C4-2B (cell line): ENCODE results near the gene KCNK7.

Experiments used
- H3K27ac ChIP-seq: fragments of 450-650 bp; 2 replicates; pipeline ENCODE4 v1.5.1; 2017
- ZFX ChIP-seq: fragments of 450-650 bp; IDR thresholded peaks from 2 replicates; pipeline ENCODE4 v1.6.1; 2017
- TF ChIP-seq, protein P1 (sequence below): fragments of 450-650 bp; conservative IDR thresholded peaks from 2 replicates; pipeline ENCODE4 v1.5.1; 2017; ENCODE audit warnings: mild to moderate bottlenecking

The KCNK7 gene

DNA sequence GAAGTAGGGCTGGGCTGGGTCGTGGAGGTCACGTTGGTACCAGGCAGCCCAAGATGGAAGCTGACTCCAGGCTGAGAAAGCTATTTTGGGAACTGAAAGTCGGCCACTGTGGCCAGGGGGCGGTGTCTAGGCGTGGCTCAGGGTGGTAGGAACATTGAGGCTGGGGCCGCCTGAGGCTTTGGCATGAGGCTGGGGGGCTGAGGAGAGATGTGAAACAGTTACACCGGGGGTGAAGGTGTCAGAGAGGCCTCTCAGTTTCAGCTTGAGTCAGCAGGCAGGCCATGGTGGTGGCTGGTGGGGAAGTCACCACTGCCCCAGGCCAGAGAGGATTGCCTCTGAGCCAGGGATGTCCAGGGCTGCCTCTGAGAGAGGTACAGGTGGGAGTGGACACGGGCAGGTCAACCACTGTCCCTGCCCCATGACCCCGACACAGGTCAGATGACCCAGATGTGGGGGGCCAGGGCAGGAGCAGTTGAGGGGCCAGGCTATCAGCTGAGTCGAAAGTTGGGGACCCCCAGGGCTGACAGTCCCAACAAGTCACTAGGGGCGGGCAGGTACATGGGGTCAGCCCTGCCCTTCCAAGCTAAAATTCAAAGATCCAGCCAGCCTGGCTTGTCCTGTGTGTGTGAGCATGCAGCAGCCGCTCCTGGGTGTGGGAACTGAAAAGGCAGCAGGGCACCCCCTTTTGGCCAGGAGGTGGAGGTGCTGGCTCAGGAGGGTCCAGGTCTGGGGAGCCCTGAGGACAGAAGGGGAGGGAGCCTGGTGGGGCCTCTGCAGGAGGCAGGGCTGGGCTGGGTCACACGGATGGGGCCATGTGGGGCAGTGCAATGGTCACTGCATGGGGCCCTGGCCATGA lies 7.2 kb downstream of the KCNK7 start:
- H3K27ac ChIP-seq = no peak overlapping the region
- no peak for TF ChIP-seq ZFX
- TF ChIP-seq, protein P1, sequence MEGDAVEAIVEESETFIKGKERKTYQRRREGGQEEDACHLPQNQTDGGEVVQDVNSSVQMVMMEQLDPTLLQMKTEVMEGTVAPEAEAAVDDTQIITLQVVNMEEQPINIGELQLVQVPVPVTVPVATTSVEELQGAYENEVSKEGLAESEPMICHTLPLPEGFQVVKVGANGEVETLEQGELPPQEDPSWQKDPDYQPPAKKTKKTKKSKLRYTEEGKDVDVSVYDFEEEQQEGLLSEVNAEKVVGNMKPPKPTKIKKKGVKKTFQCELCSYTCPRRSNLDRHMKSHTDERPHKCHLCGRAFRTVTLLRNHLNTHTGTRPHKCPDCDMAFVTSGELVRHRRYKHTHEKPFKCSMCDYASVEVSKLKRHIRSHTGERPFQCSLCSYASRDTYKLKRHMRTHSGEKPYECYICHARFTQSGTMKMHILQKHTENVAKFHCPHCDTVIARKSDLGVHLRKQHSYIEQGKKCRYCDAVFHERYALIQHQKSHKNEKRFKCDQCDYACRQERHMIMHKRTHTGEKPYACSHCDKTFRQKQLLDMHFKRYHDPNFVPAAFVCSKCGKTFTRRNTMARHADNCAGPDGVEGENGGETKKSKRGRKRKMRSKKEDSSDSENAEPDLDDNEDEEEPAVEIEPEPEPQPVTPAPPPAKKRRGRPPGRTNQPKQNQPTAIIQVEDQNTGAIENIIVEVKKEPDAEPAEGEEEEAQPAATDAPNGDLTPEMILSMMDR = no peak; the same call in 1 of the 2 replicates

DNA sequence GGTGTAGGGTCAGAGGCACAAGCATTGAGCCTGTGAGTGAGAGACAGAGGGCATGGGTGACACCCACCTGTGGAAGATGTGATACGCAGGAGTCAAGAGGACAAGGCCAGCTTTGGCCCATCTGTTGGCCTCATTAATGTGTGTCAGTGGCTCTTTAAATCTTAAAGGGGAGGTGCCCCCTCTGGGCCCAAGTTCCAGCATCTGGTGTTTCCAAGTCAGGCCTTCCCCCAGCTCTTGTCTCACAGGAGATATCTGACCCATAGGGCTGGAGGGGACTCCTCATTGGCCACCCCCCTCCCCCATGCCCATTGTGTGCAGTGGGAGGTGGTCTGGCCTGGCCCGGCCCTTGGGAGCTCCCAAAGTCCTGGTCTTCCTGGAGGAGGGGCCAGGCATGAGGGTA lies 8.9 kb downstream of the KCNK7 start:
- H3K27ac ChIP-seq = no peak overlapping the region
- TF ChIP-seq, protein P1 = no peak
- TF ChIP-seq ZFX = no peak

DNA sequence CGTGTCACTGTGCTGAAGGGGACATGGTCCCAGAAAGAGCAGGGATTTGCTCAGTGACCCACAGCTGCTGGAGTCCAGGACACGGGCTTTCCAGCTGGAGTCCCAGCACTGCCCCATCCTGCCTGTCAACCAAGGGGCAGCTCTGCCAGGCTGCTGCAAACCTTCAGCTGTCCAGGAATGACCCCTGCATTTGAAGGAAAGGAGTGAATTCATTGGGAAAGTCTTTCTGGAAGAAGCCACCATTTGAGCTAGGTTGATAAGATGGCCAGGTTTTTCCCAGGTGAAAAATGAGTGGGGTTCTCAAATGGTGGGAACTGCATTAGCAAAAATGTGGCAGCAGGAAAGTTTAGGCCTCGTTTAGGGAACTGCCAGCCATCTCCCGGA lies 9.4 kb downstream of the KCNK7 start:
- TF ChIP-seq, protein P1 = no peak
- TF ChIP-seq ZFX = no peak

DNA sequence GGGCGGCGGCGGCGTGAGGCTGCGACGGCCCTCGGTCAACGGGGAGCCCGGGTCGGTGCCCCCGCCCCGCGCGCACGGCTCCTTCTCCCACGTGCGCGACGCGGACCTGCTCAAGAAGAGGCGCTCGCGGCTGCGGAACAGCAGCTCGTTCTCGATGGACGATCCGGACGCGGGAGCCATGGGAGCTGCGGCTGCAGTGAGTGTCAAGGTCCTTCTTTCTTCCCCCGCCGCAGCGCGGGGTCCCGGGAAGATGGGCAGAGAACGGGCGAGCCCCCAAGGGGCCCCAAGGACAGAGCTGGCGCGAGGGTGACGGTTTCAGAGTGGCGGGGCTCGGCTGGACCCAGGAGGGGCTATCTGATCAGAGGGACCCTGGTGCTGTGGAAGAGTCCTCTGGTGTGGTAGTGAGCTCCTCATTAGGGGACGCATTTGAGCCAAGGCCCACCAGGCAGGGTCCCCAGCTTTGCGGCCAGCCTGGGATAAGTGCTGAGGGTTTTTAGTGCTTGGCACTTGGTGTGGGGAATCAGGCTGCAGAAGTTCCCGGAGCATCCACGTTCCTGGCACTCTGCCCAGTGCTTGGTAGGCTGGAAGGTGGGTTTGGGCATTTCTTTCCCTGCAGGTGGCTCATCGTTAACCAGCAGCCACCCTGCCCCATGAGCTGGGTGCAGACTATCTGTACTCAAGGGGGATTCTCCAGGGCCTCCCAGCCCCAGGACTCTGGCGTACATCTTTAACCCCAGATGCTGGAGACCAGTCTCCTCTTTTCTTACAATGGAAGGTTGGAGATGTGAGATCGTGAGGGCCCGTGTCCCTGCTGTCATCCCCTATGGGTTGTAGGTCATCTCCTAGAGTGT lies 10.0 kb downstream of the KCNK7 start:
- H3K27ac ChIP-seq = no peak overlapping the region
- TF ChIP-seq, protein P1 = no peak
- TF ChIP-seq ZFX = no peak

More for the DNA sequence above, 9.4 kb downstream of the KCNK7 start:
- no peak overlapping the region for H3K27ac ChIP-seq

DNA sequence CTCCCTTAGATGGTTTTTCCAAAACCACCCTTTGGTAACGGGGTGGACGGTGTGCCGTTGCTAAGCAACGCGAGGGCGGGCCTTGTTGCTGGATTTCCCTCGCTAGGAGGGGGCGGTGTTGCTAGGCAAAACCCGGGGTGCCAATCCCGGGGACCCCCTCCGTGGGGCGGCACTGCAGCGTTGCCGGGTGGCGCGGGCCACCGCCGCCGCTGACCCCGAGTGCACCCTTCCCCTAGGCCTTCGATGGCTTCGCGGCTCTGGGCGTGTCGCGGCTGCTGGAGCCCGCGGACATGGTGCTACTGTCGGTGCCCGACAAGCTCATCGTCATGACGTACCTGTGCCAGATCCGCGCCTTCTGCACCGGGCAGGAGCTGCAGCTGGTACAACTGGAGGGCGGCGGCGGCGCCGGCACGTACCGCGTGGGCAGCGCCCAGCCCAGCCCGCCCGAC lies 10.9 kb downstream of the KCNK7 start:
- TF ChIP-seq, protein P1 = no peak
- TF ChIP-seq ZFX = no peak
- no peak overlapping the region for H3K27ac ChIP-seq

DNA sequence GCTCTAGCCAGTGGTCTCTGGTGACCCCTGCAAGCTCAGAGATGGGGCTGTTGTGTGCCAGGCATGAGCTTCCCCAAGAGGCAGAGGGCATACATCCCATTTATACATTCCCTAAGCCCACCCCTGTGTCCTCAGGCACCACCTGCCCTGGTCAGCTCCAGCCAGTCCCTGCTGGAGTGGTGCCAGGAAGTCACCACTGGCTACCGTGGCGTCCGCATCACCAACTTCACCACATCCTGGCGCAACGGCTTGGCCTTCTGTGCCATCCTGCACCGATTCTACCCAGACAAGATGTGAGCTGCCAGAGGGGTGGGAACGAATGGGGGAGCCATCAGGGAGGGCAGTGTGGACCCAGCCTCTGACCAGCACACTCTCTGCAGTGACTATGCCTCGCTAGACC lies 11.5 kb downstream of the KCNK7 start:
- TF ChIP-seq, protein P1 = no peak
- no peak for TF ChIP-seq ZFX
- no peak overlapping the region for H3K27ac ChIP-seq

DNA sequence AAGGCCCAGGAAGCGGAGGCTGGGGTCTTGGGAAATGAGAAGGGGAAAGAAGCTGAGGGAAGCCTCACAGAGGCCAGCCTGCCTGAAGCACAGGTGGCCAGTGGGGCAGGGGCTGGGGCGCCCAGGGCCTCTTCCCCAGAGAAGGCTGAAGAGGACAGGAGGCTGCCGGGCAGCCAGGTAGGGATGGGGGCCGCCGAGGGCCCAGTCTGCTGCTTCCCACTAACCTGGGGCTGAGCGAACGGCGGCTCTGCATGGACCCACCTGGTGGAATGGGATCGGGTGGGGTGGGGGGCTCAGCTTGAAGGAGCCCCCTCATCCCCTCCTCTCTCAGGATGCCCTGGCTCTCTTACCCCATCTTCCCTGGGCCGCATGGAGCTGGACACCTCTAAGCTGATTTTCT lies 12.0 kb downstream of the KCNK7 start:
- no peak for TF ChIP-seq ZFX
- TF ChIP-seq, protein P1 = no peak
- no peak overlapping the region for H3K27ac ChIP-seq
